ENCODE measurements around the gene FMN1.

GRCh38 chr15:32869776-32870175 is 324.7 kb downstream of the FMN1 start:
- TF ChIP-seq CTCF (IDR thresholded peaks at IDR 0.05), result no peak
- no peak for TF ChIP-seq POLR2A (IDR thresholded peaks at IDR 0.05)

Data from body of pancreas (tissue), 4 donors.